Psoas muscle (tissue), 8 donors: Measurements from ENCODE around the gene LMNTD2. TPM values are rescaled to one million over a fixed set of nuclear protein-coding genes. Genes with fewer than 3 reads are reported as not detected.

Experiments
- ATAC-seq, 4 donors: fragments of 200-7000 bp; cut with Tn5 transposase; one replicate each; pipeline ENCODE4 v1.9.1; 2020; ENCODE audit warnings: moderate library complexity in 3 of 4, mild to moderate bottlenecking in 2 of 4
- DNase-seq, 2 donors: peaks; one replicate each; pipeline ENCODE4 v3.0.0-alpha.2; 2020
- H3K27ac ChIP-seq: fragments of 200-600 bp; one replicate; pipeline ENCODE4 v1.8.0; 2022
- H3K27me3 ChIP-seq, 3 donors: fragments of 200-600 bp in 1 of 3; one replicate each; pipeline versions ENCODE4 v1.6.1 to v1.8.0; 2013 to 2022; ENCODE audit warnings: low read length in 2 of 3, mild to moderate bottlenecking in 2 of 3, moderate library complexity in 1 of 3; ENCODE audit not compliant: insufficient read depth in 3 of 3
- H3K36me3 ChIP-seq, 2 donors: fragments of 200-600 bp in 1 of 2; one replicate each; pipeline versions ENCODE4 v1.6.1 to v1.8.0; 2013 to 2022; ENCODE audit warnings: low read depth in 1 of 2, mild to moderate bottlenecking in 1 of 2, moderate library complexity in 1 of 2; ENCODE audit not compliant: insufficient read depth in 1 of 2
- H3K4me1 ChIP-seq: fragments of 200-600 bp; one replicate; pipeline ENCODE4 v1.8.0; 2022
- H3K4me3 ChIP-seq: fragments of 200-600 bp; one replicate; pipeline ENCODE4 v1.8.0; 2022; ENCODE audit warnings: mild to moderate bottlenecking
- H3K9me3 ChIP-seq: fragments of 200-600 bp; one replicate; pipeline ENCODE4 v1.8.0; 2022
- WGBS, 3 donors: extraction: QIAGEN DNeasy Blood & Tissue Kit; methylation state at CpG; one replicate each; pipeline versions ENCODE4 v1.1.6 to v1.1.7; 2013; 5-methylcytosine and 5-hydroxymethylcytosine counted together
- intact Hi-C, 2 donors: fragments of 100-400 bp; cut with DNase I; formaldehyde crosslinking; loops; one replicate each; pipeline versions ENCODE4 v1.11.0 to v1.14.2; 2022
- polyA plus RNA-seq, 3 donors: library from polyadenylated mRNA; stranded (reverse); fragments of 200-250 nt; gene quantifications; one replicate each; pipeline ENCODE4 v1.2.3, GENCODE V29; 2013
- total RNA-seq, 4 donors: library from RNA; stranded (reverse); fragmentation: NEBNext Ultra II Directional in 2 of 4; extraction: Animal tissue kit (Norgen Biotek cat#: 25700) in 2 of 4; gene quantifications; one replicate each; pipeline versions ENCODE4 v1.2.1 to v1.2.4, GENCODE V29; 2021 to 2023
- TF ChIP-seq, protein P1 (sequence below): fragments of 200-600 bp; IDR thresholded peaks from one replicate; pipeline ENCODE4 v1.8.0; 2022; ENCODE audit warnings: antibody characterized with exemption
- donor health status: healthy with polysubstance abuse.
- donor health status: DM: no; HTN: no; CAD: no; lungs with moderate emphysema.
- donor health status: Bipolar disorder and iron deficiency.
- donor health status: healthy.
- donor health status: DM: yes; HTN: yes; CAD: no.
- donor health status: DM: no; HTN: no; CAD: no.
- donor health status: DM: no; HTN: no; CAD: no.
- donor health status: DM: yes; HTN: yes; CAD: no.

The LMNTD2 gene
- total and polyA plus RNA-seq, 7 donors, result 0.04 to 0.27 (median 0.12) TPM; not detected in 2

DNA sequence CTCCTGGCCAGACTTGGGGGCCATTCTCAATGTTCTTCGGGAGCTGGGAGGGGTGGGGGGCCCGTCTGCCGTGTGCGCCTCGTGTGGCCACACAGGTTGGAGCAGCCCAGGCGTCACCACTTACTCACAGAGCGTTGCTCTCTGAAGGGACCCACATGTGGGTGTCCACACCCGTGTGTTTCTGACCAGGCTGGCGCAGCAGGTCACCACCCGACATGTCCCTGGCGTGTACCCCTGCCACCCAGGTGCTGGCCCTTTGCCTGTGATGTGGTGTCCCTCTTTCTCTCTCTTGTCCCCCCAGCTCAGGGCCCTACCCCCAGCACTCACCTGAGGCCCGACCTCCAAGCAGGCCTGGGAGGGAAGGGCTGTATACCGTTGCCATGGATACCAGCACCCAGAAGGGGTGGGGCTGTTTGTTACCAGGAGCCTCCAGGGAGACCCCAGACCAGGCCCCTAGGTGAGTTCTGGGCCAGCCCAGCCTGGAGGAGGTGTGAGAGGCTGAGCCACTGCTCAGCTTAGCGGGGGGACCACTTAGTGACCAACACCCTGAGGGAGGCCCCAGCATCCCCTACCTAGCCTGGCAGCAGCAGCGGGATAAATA, 1.4 kb downstream of the LMNTD2 start:
- intact Hi-C loops, result no loop called here

GRCh38 chr11:558503-558902, 2.0 kb downstream of the LMNTD2 start:
- TF ChIP-seq, protein P1, sequence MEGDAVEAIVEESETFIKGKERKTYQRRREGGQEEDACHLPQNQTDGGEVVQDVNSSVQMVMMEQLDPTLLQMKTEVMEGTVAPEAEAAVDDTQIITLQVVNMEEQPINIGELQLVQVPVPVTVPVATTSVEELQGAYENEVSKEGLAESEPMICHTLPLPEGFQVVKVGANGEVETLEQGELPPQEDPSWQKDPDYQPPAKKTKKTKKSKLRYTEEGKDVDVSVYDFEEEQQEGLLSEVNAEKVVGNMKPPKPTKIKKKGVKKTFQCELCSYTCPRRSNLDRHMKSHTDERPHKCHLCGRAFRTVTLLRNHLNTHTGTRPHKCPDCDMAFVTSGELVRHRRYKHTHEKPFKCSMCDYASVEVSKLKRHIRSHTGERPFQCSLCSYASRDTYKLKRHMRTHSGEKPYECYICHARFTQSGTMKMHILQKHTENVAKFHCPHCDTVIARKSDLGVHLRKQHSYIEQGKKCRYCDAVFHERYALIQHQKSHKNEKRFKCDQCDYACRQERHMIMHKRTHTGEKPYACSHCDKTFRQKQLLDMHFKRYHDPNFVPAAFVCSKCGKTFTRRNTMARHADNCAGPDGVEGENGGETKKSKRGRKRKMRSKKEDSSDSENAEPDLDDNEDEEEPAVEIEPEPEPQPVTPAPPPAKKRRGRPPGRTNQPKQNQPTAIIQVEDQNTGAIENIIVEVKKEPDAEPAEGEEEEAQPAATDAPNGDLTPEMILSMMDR, result no peak
- no peak overlapping the region for H3K4me3 ChIP-seq
- no peak for ATAC-seq
- no peak overlapping the region for H3K27ac ChIP-seq
- no peak for DNase-seq
- peaks cover 15% of the 10 kb centered on the region for H3K4me1 ChIP-seq
- intact Hi-C loops, result no loop called here
- 88 to 92% (median 89%) methylated on average over 12 to 20 of the region's 20 CpGs for whole genome bisulfite sequencing, 3 donors
- H3K27me3 ChIP-seq, result peaks cover 0 to 43% (median 31%) of the 10 kb centered on the region in 3 donors
- no peaks in the 10 kb centered on the region for H3K36me3 ChIP-seq
- no peaks in the 10 kb centered on the region for H3K9me3 ChIP-seq

More for the DNA sequence above, 1.4 kb downstream of the LMNTD2 start:
- 81 to 87% (median 86%) methylated on average over 14 to 15 of the region's 15 CpGs for WGBS, 3 donors
- Histone ChIP-seq H3K27me3 (peaks cover 0 to 37% (median 29%) of the 10 kb centered on the region in 3 donors), H3K4me3 (no peak overlapping the region), H3K27ac (no peak overlapping the region), H3K36me3 (no peaks in the 10 kb centered on the region), H3K9me3 (no peaks in the 10 kb centered on the region), H3K4me1 (peaks cover 15% of the 10 kb centered on the region)
- ATAC-seq, result no peak
- no peak for DNase-seq
- TF ChIP-seq, protein P1, result no peak

DNA sequence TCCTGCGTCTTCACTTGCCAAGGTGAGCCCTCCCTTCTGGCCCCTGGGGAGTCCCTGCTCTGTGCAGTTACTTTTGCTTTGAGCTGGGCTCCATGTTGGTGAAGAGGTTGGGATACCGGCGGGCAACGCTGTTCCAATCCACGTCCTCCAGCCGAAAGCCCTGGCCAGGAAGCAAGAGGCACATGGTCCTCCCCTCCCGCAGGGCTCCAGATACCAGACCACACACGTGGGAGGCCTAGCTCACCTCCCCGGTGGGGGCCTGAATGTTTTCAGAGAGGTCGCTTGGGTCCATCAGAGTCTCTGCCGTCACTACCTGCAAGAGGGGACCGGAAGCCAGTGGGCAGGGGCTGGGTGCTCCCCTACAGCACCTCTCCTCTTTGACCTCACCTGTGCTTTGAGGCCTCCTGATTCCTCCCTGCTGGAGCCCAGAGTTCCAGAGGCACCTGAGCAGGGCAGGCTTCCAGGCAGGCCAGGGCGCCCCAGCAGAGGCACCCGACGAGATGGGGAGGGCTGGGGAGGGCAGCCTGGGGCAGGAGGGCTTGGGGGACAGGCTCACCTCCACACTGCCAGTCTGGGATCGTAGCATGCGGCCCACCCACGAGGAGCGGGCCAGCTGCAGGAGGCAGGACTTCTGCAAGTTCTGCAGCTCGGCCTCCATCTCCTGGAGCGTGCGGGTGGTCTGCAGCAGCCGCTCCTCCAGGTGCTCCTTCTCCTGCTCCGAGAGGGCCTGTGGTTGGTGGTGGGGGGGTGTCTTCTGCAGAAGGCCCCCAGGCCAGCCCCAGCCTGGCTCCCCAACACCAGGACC, 3.0 kb downstream of the LMNTD2 start:
- peaks cover 0 to 52% (median 34%) of the 10 kb centered on the region in 3 donors for H3K27me3 ChIP-seq
- no peak overlapping the region for H3K27ac ChIP-seq
- no peak overlapping the region for H3K4me3 ChIP-seq
- DNase-seq, result no peak
- no peak for ATAC-seq
- TF ChIP-seq, protein P1, result no peak
- peaks cover 15% of the 10 kb centered on the region for H3K4me1 ChIP-seq
- no peaks in the 10 kb centered on the region for H3K9me3 ChIP-seq
- WGBS, 3 donors, result 80 to 86% (median 86%) methylated on average over 24 of the region's 24 CpGs
- intact Hi-C loops, result no loop called here
- no peaks in the 10 kb centered on the region for H3K36me3 ChIP-seq

- WGBS, 3 donors, result 74 to 88% (median 79%) methylated on average over 15 to 22 of the region's 22 CpGs
- H3K9me3 ChIP-seq, result no peaks in the 10 kb centered on the region
- peaks cover 0 to 58% (median 36%) of the 10 kb centered on the region in 3 donors for H3K27me3 ChIP-seq
- H3K4me1 ChIP-seq, result peaks cover 15% of the 10 kb centered on the region
- ATAC-seq (no peak), DNase-seq (no peak)
- no peak overlapping the region for H3K27ac ChIP-seq
- no peak overlapping the region for H3K4me3 ChIP-seq
- intact Hi-C loops, result no loop called here
- no peaks in the 10 kb centered on the region for H3K36me3 ChIP-seq
- TF ChIP-seq, protein P1, result no peak
Measured at GRCh38 chr11:556662-557256, 3.8 kb downstream of the LMNTD2 start.
